Measurements from ENCODE around the gene CCDC150. TPM values are rescaled to one million over a fixed set of nuclear protein-coding genes. Genes with fewer than 3 reads are reported as not detected.

The CCDC150 gene
- total RNA-seq, 4 donors from 2014 or later = 0.94 to 3.2 (median 1.5) TPM

DNA sequence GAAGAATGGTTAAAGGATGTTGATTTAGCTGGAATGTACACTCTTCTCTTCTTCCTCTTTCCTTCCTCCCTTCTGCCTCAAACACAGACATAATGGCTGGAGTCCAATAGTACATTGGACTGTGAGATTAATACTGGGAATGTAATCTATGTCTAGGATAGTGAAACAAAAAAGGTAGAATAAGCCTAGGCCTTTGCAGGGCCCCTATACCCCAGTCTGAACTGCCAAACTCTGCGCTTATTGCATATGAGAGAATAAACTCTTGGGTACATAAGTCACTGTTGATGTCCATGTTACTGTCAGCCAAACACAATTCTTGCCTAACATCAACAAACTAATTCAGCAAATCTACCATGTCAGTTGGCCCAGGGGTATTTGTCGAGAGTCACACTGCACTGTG is 29.7 kb upstream of the CCDC150 start:
- no peaks in the 10 kb centered on the region for H3K36me3 ChIP-seq
- H3K4me1 ChIP-seq = peaks cover 0 to 4% of the 10 kb centered on the region in 2 donors
- no peaks in the 10 kb centered on the region for H3K9me3 ChIP-seq
- H3K27me3 ChIP-seq = no peaks in the 10 kb centered on the region
- 87 to 92% methylated on average over 2 of the region's 2 CpGs for WGBS, 2 donors
- H3K27ac ChIP-seq = no peak overlapping the region
- TF ChIP-seq POLR2A (IDR thresholded peaks at IDR 0.05) (no peak), CTCF (IDR thresholded peaks at IDR 0.05) (no peak)
- no peak overlapping the region for H3K4me3 ChIP-seq (replicated peaks in 1 of 3)
- no peak for DNase-seq
- intact Hi-C loops (cut with DNase I) = no loop called here

DNA sequence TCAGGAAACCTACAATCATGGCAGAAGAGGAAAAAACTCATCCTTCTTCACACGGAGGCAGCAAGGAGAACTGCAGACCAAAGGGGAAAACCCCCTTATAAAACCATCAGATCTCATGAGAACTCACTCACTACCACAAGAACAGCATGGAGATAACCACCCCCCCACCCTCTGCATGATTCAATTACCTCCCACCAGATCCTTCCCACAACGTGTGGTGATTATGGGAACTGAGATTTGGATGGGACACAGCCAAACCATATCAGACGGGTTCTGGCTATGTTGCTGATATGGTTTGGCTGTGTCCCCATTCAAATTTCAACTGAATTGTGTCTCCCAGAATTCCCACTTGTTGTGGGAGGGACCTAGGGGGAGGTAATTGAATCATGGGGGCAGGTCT is 28.7 kb upstream of the CCDC150 start:
- Histone ChIP-seq H3K4me3 (replicated peaks in 1 of 3) (no peak overlapping the region), H3K27me3 (no peaks in the 10 kb centered on the region), H3K9me3 (no peaks in the 10 kb centered on the region), H3K4me1 (peaks cover 0 to 4% of the 10 kb centered on the region in 2 donors), H3K36me3 (no peaks in the 10 kb centered on the region), H3K27ac (no peak overlapping the region)
- 55 to 81% methylated on average over 3 of the region's 3 CpGs for WGBS, 2 donors
- TF ChIP-seq POLR2A (IDR thresholded peaks at IDR 0.05) = no peak
- intact Hi-C loops (cut with DNase I) = no loop called here
- DNase-seq = no peak

- H3K9me3 ChIP-seq = no peaks in the 10 kb centered on the region
These were observed 26.2 kb upstream of the CCDC150 start for GRCh38 chr2:196613302-196613701.

GRCh38 chr2:196617430-196617829 is 22.1 kb upstream of the CCDC150 start:
- no peak overlapping the region for H3K27ac ChIP-seq
- 67 to 70% methylated on average over 3 of the region's 3 CpGs for WGBS, 2 donors
- DNase-seq = no peak
- TF ChIP-seq POLR2A (IDR thresholded peaks at IDR 0.05) = no peak
- TF ChIP-seq CTCF (IDR thresholded peaks at IDR 0.05) = no peak
- no peak overlapping the region for H3K4me3 ChIP-seq (replicated peaks in 1 of 3)
- no peaks in the 10 kb centered on the region for H3K4me1 ChIP-seq
- H3K36me3 ChIP-seq = no peaks in the 10 kb centered on the region
- no peaks in the 10 kb centered on the region for H3K27me3 ChIP-seq
- no peaks in the 10 kb centered on the region for H3K9me3 ChIP-seq
- intact Hi-C loops (cut with DNase I) = no loop called here

More at GRCh38 chr2:196613302-196613701, 26.2 kb upstream of the CCDC150 start:
- H3K27ac ChIP-seq = no peak overlapping the region
- no peaks in the 10 kb centered on the region for H3K36me3 ChIP-seq
- intact Hi-C loops (cut with DNase I) = no loop called here
- no peaks in the 10 kb centered on the region for H3K4me1 ChIP-seq
- DNase-seq = no peak
- TF ChIP-seq CTCF (IDR thresholded peaks at IDR 0.05) (no peak), POLR2A (IDR thresholded peaks at IDR 0.05) (no peak)
- no peaks in the 10 kb centered on the region for H3K27me3 ChIP-seq
- H3K4me3 ChIP-seq (replicated peaks in 1 of 3) = no peak overlapping the region
- 93 to 94% methylated on average over 2 of the region's 2 CpGs for whole genome bisulfite sequencing, 2 donors

- WGBS, 2 donors = 92 to 94% methylated on average over 4 of the region's 4 CpGs
- TF ChIP-seq POLR2A (IDR thresholded peaks at IDR 0.05) = no peak
- TF ChIP-seq CTCF (IDR thresholded peaks at IDR 0.05) = no peak
- DNase-seq = no peak
- H3K4me1 ChIP-seq = no peaks in the 10 kb centered on the region
- no peak overlapping the region for H3K4me3 ChIP-seq (replicated peaks in 1 of 3)
- H3K27ac ChIP-seq = no peak overlapping the region
- no peaks in the 10 kb centered on the region for H3K36me3 ChIP-seq
- no peaks in the 10 kb centered on the region for H3K27me3 ChIP-seq
- H3K9me3 ChIP-seq = no peaks in the 10 kb centered on the region
- intact Hi-C loops (cut with DNase I) = no loop called here
These were observed 20.9 kb upstream of the CCDC150 start for GRCh38 chr2:196618661-196619060.

- WGBS, 2 donors = 95% methylated on average over 2 of the region's 2 CpGs
- intact Hi-C loops (cut with DNase I) = no loop called here
- no peak overlapping the region for H3K4me3 ChIP-seq (replicated peaks in 1 of 3)
These were observed 9.0 kb upstream of the CCDC150 start for GRCh38 chr2:196630531-196630930.

More at GRCh38 chr2:196630531-196630930, 9.0 kb upstream of the CCDC150 start:
- TF ChIP-seq POLR2A (IDR thresholded peaks at IDR 0.05) = no peak
- TF ChIP-seq CTCF (IDR thresholded peaks at IDR 0.05) = no peak
- H3K36me3 ChIP-seq = no peaks in the 10 kb centered on the region
- H3K27me3 ChIP-seq = no peaks in the 10 kb centered on the region
- no peaks in the 10 kb centered on the region for H3K4me1 ChIP-seq
- no peaks in the 10 kb centered on the region for H3K9me3 ChIP-seq
- H3K27ac ChIP-seq = no peak overlapping the region
- DNase-seq = no peak

Data from thyroid gland (tissue), 4 donors.